ENCODE results near the gene ESPNL.
"Not testable (repeated sequence)": the region's sequence is repeated elsewhere in the genome, so short reads cannot be mapped to it uniquely, and the experiment has no call there.

ESPNL gene

GRCh38 chr2:238161291-238162051 lies 61.3 kb downstream of the ESPNL start:
- no peak for DNase-seq

- DNase-seq, result no peak
Observed at GRCh38 chr2:238162251-238162845, 62.2 kb downstream of the ESPNL start.

- peak; percentile 61 for DNase-seq
Observed at GRCh38 chr2:238162846-238163441, 62.8 kb downstream of the ESPNL start.

- DNase-seq, result no peak
Observed at GRCh38 chr2:238163481-238164198, 63.5 kb downstream of the ESPNL start.

- no peak for DNase-seq
Observed at GRCh38 chr2:238164906-238165287, 64.8 kb downstream of the ESPNL start.

- DNase-seq, result no peak
Observed at GRCh38 chr2:238165288-238165921, 65.3 kb downstream of the ESPNL start.

GRCh38 chr2:238166391-238167343 lies 66.5 kb downstream of the ESPNL start:
- DNase-seq, result peak; percentile 16

- no peak for DNase-seq
Observed at GRCh38 chr2:238167344-238167715, 67.2 kb downstream of the ESPNL start.

- no peak for DNase-seq
Observed at GRCh38 chr2:238167761-238168160, 67.6 kb downstream of the ESPNL start.

GRCh38 chr2:238168196-238169047 lies 68.3 kb downstream of the ESPNL start:
- no peak for DNase-seq

GRCh38 chr2:238169048-238169707 lies 69.0 kb downstream of the ESPNL start:
- DNase-seq, result peak; percentile 93

GRCh38 chr2:238169708-238170251 lies 69.6 kb downstream of the ESPNL start:
- peak; percentile 96 for DNase-seq

GRCh38 chr2:238170386-238171071 lies 70.4 kb downstream of the ESPNL start:
- DNase-seq, result no peak

- not testable (repeated sequence) for DNase-seq
Observed at GRCh38 chr2:238171072-238171431, 70.9 kb downstream of the ESPNL start.

GRCh38 chr2:238171575-238172187 lies 71.5 kb downstream of the ESPNL start:
- no peak for DNase-seq

GRCh38 chr2:238172439-238172838 lies 72.3 kb downstream of the ESPNL start:
- no peak for DNase-seq

GRCh38 chr2:238173692-238174091 lies 73.6 kb downstream of the ESPNL start:
- DNase-seq, result no peak

GRCh38 chr2:238174291-238174690 lies 74.2 kb downstream of the ESPNL start:
- DNase-seq, result no peak

GRCh38 chr2:238174701-238175100 lies 74.6 kb downstream of the ESPNL start:
- no peak for DNase-seq

Data from kidney glomerular epithelial cell (primary cell).